Activated T-helper 1 cell treated with Interleukin-2 at 50 U/mL for 16 hours (primary cell): ENCODE measurements around the gene MACO1.

Experiments
- DNase-seq: peaks from one replicate; pipeline ENCODE4 v3.0.0-alpha.2; 2020; ENCODE audit warnings: low read depth

Gene MACO1

DNA sequence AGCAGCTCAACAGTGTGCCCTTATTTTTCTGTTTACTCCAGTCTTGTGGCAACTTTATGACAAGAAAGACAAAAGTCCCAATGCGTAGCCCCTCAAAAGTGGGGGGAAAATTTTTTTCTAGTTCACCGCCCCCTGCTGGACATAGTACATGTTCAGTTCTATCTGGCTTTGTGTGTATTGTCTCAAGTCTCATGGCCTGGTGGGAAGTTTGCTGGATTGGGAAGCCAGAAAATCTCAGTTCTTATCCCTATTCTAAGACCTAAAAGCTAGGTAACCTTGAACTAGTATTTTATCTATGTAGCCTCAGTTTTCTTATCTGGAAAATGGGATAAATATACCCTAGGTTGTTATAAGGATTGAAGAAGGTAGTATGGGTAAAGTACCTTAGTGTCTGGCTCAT lies 56.9 kb downstream of the MACO1 start:
- no peak for DNase-seq

DNA sequence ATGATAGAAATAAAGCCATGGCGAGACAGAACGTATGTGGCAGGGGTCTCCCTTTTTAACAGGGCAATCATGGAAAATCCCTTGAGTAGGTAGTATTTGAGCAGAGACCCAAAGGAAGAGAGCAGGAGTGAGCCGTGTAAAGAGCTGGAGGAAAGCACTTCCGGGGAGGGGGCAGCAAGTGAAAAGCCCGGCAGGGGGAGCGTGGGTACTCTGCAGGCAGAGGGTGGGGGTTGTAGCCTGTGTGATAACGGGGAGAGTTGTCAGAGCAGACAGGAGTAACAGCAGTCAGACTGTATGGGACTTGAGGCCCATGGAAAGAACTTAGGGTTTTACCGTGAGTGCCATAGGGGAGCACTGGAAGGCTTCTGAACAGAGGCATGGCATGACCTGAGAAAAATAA lies 61.6 kb downstream of the MACO1 start:
- no peak for DNase-seq

DNA sequence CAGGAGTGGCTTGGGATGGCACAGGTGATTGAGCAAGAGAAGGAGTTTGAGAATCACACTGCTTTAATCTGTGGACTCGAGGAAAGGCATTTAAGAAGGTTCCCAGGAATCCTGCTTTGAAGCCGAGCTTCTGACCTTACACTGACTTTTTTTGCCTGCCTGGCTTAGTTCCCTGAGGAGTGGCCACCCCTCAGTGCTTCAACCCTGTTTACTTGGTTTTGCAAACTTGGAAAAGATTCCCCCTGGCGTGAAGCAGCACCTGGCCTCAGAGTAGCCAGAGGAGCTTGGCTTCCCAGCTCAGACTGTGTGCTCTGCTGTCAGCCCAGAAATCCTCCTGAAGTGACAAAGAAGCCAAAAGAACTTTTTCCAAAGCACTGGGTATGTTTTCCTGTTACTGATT lies 64.3 kb downstream of the MACO1 start:
- no peak for DNase-seq

DNA sequence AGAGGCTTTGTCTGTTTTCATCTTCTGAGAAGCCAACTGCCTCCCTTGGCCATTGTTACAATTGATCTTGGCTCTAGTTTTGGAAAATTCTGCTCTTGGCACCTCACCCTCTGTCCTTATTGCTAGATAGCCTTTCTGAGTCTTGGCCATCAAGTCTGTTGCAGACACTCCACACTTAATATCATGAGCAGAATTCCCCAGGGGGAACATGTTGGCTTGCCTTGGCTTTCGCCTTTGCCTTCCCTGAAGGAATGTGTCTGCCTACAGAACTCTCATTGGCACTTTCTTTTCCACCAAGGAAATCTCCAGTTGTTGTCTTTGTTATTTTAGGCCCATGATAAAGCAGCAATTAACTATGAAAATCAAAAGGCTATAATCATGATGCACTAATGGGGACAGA lies 70.0 kb downstream of the MACO1 start:
- no peak for DNase-seq

DNA sequence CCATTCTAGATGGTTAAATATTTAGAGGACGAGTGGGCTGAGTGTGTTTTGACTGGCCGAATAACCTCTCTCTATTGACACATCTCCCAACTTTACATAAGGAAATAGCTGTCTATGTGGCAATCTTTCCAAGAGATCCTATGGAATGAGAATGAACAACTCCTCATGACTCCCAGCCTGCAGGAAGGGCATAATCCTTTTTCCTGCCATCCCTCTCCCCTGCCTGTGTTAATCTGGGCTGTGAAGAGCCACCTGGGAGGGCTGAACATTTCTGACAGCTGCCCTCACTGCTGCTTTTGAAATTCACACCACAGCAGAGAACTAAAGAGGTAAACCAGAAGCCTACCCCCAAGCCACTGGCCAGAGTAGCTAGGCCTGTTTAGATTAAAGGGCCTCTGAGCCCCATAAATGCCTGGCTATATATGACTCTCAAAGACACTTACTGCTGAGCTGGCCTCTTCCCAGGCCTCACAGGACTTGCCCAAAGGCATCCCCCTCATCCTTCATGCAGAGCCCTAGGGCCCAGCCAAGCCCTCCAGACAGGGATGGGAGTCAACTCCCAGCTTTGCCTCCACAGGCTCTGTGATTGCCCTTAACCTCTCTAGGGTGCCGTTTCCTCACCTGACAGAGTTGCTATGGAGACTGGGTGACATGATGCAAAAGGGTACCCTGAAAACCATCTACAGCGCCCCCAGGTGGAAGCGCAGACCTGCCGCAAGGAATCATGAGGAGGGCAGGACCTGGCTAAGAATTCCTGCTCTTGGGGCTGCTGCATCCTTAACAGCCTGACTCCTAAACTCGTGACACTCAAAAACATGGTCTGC lies 70.8 kb downstream of the MACO1 start:
- DNase-seq: no peak

DNA sequence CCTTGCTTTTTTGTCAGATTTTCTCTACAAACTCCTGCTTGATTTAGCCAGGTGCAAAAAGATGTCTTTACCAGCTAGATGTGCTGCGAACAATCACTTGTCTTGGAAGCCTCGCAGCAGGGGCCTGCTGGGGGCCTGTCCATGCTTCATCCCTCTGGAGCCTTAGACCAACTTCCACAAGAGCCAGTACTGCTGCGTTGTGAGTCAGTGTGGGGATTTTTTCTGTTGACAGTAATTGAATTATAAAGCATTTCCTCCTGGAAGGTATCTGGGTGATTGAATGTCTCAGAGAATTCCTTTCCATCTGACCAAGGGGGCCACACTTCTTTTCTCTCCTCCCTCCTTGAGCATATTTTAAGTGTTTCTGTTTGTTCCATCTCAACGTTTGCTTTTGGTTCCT lies 72.3 kb downstream of the MACO1 start:
- DNase-seq: no peak

DNA sequence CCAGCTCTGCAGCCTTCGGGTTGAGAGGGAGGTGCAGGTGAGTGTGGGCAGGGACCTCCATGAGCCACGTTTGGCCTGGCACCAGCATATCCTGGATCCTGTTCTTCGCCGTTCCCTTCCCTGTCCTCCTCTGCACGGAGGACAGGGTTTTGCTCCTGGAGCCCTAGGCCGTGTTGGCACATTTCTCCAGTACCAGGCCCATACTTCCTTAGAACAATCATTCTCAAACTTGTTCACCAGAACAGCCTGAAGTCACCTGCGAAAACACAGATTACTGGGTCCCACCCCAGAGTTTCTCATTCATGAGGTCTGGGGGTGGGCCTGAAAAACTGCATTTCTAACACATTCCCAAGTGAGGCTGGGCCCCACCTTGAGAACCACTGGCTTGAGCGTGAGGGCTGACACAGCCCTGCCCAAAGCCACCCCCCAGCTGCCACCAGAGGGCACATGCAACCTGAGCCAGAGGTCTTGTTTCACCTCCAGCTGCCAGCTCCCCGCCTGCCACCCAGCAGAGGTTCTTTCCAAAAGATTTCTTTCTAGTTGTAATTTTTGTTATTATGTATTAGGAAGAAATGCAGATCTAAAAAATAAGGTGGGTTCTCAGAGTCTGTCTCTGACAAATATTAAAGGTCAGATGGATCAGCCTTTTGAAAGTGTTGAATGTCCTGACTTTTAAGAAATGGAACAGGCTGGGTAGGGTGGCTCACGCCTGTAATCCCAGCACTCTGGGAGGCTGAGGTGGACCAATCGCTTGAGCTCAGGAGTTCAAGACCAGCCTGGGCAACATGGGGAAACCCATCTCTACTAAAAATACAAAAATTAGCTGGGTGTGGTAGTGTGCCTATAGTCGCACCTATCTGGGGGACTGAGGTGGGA lies 73.1 kb downstream of the MACO1 start:
- DNase-seq: peak; percentile 60

DNA sequence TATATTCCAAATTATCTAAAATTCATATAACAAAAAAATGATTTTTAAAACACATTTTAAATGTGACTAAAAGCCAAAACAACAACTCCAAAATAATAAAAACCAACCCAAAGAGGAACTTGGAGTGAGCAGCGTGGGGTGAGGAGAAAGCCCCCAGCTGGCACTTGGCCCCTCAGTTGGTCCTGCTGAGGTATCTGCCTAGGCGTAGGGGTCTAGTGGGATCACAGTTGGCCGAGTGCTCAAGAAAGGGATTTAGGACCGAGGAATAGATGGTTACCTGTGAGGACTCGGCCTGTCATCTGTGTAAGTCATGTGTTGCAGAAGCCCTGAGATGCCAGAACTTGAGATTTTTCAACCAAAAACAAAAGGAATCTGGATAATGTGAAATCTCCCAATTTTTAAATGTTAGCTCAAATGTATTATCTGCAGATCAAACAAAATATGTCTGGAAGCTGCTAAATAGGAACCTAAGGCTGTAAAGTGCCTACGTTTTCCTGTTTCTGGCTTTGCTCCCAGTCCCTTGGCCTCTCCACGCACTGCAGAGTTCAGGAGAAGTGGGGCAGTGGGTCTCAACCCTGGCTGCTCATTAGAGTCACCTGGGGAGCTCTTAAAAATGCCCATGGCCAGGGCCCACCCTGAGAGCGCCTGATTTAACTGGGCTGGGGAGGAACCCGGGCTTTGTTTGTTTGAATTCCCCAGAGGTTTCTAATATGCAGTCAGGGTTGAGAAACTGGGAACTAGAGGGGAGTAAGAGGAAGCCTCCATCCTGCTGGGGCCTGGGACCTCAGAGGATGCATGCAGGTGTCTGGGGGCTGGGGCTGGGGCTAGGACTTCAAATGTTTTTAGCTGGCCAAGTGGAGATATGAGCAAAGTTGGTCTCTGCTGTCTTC lies 74.3 kb downstream of the MACO1 start:
- DNase-seq: no peak

DNA sequence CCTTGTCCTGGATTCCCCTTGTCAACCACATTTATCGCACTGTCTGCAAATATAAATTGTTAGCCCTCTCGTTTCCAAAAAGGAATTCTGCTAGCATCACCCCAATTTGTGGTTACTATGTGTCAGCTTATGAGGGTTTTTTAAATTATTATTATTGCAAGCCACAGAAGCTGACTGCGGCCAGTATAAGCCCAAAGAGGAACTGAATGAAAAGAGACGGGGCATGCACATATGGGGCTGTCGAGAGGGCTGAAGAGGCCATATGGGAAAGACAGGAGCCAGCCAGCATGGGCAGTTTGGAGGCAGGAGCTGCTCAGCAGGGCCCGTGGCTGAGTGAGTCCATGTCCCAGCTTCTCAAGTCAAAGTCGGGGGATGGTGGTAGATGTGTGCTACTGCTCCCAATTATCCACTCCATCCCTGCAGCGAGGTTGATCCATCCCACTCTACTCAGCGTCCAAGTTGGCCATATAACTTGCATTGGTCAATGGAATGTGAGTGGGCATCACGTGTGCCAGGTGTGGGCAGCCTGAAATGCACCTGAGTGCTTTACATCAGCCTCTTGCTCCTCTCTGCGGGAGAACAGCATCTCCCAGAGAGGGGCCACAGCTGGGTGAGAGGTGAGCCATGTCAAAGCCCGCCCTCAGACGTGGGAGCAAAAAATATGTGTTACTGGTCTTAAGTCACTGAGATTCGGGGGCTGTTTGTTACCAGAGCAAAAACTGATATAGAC lies 75.1 kb downstream of the MACO1 start:
- no peak for DNase-seq

DNA sequence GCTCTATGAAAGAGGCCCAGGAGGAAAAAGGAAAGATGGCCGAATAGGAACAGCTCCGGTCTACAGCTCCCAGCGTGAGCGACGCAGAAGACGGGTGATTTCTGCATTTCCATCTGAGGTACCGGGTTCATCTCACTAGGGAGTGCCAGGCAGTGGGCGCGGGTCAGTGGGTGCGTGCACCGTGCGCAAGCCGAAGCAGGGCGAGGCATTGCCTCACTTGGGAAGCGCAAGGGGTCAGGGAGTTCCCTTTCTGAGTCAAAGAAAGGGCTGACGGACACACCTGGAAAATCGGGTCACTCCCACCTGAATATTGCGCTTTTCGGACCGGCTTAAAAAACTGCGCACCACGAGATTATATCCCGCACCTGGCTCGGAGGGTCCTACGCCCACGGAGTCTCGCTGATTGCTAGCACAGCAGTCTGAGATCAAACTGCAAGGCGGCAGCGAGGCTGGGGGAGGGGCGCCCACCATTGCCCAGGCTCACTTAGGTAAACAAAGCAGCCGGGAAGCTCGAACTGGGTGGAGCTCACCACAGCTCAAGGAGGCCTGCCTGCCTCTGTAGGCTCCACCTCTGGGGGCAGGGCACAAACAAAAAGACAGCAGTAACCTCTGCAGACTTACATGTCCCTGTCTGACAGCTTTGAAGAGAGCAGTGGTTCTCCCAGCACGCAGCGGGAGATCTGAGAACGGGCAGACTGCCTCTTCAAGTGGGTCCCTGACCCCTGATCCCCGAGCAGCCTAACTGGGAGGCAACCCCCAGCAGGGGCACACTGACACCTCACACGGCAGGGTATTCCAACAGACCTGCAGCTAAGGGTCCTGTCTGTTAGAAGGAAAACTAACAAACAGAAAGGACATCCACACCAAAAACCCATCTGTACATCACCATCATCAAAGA lies 76.1 kb downstream of the MACO1 start:
- DNase-seq: peak; percentile 13

DNA sequence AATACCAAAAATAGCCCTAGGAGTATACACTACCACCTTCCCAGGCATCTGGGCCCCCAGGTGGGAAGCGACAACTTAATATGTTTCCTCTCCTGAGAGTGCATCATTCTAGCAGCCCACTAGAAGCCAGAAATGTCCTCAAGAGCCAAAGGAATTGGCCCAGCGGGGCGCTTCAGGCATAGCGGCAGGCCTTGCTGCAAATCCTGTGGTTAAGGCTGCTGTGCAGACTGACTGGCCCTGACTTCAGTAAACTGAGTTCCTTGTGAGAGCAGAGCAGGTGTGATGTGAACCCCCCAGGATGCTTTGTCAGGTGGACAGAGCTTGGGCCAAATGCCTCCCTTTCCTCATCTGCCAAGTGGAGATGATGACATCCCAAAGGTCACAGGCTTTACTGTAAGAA lies 83.0 kb downstream of the MACO1 start:
- no peak for DNase-seq

DNA sequence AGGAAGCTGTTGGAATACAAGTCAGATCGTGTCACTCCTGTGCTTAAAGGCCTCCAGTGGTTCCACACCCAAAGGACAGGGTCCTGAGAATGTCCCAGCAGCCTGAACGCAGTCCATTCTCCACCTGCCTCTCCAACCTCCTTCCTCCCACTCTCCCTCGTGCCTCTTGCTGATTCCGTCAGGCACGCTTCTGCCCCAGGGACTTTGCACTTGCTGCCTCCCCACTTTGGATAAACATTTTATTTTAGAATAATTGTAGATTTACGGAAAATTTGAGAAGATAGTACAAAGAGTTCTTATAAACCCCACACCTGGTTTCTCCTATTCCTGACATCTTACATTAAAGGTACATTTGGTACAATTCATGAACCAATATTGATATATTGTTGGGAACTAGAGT lies 84.3 kb downstream of the MACO1 start:
- no peak for DNase-seq

DNA sequence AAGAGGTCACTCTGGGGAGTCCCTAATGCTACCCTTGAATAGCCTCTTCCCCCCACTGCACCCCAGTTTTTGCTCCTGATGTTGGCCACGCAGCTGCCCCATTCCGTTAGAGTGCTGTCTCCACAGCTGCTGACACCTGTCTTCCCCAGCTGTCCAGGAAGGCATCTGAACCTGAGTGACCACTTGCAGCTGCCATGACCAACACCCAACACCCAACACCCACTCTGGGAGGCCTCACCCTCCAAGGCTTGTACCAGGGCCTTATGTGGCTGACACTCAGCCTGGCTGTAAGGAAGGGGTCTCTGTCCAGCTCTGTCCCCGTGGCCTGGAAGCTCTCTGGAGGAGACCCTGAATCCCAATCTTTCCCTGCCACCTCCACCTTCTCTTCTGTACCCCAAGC lies 86.0 kb downstream of the MACO1 start:
- no peak for DNase-seq

DNA sequence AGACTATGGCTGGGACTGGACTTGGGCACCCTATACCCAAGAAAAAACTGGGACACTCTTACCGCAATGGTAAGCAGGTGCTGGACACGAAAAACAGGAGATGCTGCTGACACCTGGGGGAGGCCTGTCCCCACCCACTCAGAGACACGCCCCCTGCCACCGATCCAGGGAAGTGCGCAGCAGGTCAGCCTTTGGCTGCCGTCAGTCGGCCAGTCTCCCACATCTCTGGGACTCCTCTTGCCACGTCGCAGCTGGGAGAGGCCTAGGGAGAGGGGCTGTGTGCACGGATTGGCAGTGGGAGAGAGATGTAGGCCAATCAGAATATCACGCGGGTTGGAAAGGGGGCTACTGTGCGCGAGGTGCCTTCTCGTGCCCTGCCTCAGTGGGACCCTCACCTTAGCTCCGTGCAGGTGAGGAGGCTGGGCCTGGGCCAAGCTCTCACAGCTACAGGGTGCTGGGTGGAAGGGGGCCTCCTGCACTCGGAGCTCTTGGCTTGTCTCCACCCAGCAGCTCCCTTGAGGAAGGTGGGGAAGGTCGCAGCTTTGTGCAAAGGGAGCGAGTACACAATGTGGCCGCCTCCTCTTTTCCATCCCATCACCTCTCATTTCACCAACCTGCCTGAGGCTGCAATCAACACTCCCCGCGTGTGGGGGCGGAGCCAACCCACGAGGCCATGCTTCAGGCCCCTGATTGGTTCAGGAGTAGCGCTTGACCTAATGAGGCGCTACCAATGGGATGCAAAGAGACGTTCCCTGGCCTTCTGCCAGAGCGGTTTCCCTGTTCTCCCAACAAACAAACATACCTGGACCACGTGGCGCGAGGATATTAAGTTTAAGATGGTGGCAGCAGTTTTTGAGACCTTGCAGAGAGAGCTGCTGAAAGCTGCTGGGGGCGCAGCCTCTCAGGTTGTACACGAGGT lies 87.0 kb downstream of the MACO1 start:
- no peak for DNase-seq

DNA sequence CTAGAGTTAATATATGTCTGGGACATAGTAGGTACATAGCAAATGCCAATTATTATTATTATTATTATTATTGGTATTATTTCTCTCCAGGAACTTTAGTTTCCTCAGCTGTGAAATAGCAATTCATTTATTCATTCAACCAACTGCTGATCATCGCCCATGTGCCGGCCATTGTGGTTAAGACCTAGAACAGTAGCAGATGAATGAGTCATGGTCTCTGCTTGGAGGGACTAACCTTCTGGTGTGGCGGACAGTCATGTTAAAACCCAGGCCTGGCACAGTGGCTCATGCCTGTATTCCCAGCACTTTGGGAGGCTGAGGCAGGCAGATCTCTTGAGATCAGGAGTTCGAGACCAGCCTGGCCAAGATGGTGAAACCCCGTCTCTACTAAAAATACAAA lies 88.9 kb downstream of the MACO1 start:
- no peak for DNase-seq

DNA sequence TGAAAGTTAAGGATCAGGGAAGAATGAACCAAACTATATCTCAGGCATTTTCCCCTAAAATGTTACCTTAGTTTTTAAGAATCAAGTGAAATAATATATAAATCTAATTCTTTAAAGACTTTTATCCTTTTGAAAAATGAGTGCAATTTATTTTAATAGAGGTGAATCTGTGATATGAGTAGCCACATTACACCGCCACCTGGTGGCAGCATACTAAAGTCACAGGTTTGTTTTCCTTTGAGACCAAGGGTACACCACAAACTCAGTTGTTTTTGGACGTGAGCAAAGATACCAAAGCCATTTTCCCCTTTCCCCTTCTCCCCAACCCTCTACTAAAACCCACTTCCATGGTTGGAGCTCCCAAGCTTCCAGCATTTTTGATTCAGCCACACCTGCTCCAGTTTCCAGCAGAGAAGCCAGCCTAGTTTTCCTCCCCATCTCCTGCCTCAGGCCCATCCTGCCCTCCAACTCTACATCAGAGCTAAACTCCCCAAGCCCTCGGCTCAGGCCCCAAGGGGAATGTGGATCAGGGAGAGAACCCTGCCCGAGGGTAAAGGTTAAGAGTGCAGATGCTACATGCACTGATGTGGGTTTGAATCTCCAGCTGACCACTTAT lies 89.9 kb downstream of the MACO1 start:
- peak; percentile 49 for DNase-seq

DNA sequence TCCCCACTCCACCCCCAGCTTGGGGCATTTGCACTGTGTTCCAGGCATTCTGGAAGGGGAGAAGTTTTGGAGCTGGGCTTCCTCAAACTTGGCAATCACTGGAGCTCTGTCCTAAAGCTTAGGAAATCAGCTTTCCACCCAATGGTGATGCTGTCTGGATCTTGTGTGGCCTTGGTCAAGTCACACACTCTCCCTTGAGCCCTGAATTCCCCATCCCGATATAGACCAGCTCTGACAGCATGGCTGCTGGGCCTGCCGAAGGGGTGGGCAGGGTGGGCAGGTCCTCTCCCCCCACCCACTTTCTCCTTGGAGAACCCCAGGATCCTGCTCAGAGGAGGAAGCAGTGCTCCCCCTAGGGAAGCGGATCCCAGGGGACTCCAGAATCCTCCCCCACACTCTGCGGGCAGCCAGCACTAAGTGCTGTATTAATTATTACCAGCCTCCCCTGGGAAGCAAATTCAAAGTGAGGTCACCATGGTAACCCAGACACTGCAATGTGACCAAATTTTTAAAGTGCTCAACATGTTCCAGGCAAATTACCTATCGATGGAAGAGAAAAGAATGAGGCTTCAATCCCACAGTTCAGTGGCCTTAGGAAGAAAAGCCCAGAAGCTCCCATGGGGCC lies 91.4 kb downstream of the MACO1 start:
- DNase-seq: no peak

DNA sequence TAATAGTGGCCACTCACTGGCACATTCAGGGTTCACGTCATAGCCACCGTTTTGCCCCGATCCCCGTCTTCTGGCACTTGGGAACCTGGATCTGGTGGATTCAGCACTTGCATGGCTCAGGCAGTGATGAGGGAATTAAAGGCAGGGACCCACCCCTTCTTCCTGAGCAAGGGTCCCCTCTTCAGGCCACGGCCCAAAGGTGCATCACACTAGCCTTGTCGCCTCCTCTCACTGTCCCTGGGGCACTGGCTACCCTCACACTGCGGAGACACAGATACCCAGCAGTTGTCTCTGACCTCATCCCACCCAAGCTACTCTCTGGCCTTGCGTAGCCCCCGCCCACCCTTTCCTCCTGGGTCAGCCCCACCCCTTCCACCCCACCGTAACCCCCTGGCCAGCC lies 92.8 kb downstream of the MACO1 start:
- no peak for DNase-seq
